Loucy (cell line): ENCODE data around the gene SLITRK2.

Experiments
- CTCF ChIP-seq: fragments of 200-600 bp; sonication (generic); conservative IDR thresholded peaks from 2 replicates; pipeline ENCODE4 v1.5.1; 2014; ENCODE audit warnings: mild to moderate bottlenecking, antibody characterized with exemption, low read length
- EZH2phosphoT487 ChIP-seq: fragments of 200-600 bp; IDR thresholded peaks from 2 replicates; pipeline ENCODE4 v1.6.1; 2018; ENCODE audit warnings: antibody characterized with exemption, mild to moderate bottlenecking, moderate library complexity, borderline replicate concordance

GRCh38 chrX:145865082-145865481 is 47.5 kb downstream of the SLITRK2 start:
- TF ChIP-seq CTCF = no peak
- no peak for TF ChIP-seq EZH2phosphoT487
